ENCODE data around the gene FOXP4.

- no peak for TF ChIP-seq CTCF (IDR thresholded peaks at IDR 0.05)
- TF ChIP-seq EZH2 (IDR thresholded peaks at IDR 0.05), result no peak
These were observed 36.4 kb downstream of the FOXP4 start for GRCh38 chr6:41582540-41582939.

All from neural progenitor cell (in vitro differentiated cells).